Endothelial cell (in vitro differentiated cells): ENCODE measurements around the gene MN1. TPM values are rescaled to one million over a fixed set of nuclear protein-coding genes. Genes with fewer than 3 reads are reported as not detected.
"Not testable (repeated sequence)": the region's sequence is repeated elsewhere in the genome, so short reads cannot be mapped to it uniquely, and the experiment has no call there.

Experiments
- DNase-seq: peaks from one replicate; pipeline ENCODE4 v3.0.0; 2021; ENCODE audit warnings: low spot score
- H3K27ac Mint-ChIP-seq: one replicate; pipeline ENCODE4 v1.8.0; 2021; ENCODE audit warnings: mixed read lengths, inconsistent platforms; ENCODE audit not compliant: unreplicated experiment
- H3K27me3 Mint-ChIP-seq: one replicate; pipeline ENCODE4 v1.8.0; 2021; ENCODE audit warnings: mild to moderate bottlenecking, moderate library complexity, mixed read lengths, inconsistent platforms; ENCODE audit not compliant: unreplicated experiment
- H3K36me3 Mint-ChIP-seq: one replicate; pipeline ENCODE4 v1.8.0; 2021; ENCODE audit warnings: mild to moderate bottlenecking, low read depth, mixed read lengths, inconsistent platforms; ENCODE audit not compliant: unreplicated experiment
- H3K4me1 Mint-ChIP-seq: one replicate; pipeline ENCODE4 v1.8.0; 2021; ENCODE audit warnings: mild to moderate bottlenecking, mixed read lengths, inconsistent platforms; ENCODE audit not compliant: unreplicated experiment
- H3K4me3 Mint-ChIP-seq: one replicate; pipeline ENCODE4 v1.8.0; 2021; ENCODE audit warnings: mild to moderate bottlenecking, mixed read lengths, inconsistent platforms; ENCODE audit not compliant: unreplicated experiment
- H3K9me3 Mint-ChIP-seq: one replicate; pipeline ENCODE4 v1.8.0; 2021; ENCODE audit warnings: mixed read lengths, inconsistent platforms; ENCODE audit not compliant: unreplicated experiment
- total RNA-seq: library from RNA; stranded (reverse); fragmentation: NEBNext Ultra II Directional; extraction: Animal tissue kit (Norgen Biotek cat#: 25700); gene quantifications from one replicate; pipeline ENCODE4 v1.2.1, GENCODE V29; 2021; ENCODE audit not compliant: unreplicated experiment
- TF ChIP-seq, protein P1 (sequence below): fragments of 200-600 bp; sonication (generic); IDR thresholded peaks from one replicate; pipeline ENCODE4 v1.5.0; 2021; ENCODE audit warnings: antibody characterized with exemption; ENCODE audit not compliant: unreplicated experiment

MN1 gene
- total RNA-seq, 1 donor from 2014 or later, result 9.9 TPM

DNA sequence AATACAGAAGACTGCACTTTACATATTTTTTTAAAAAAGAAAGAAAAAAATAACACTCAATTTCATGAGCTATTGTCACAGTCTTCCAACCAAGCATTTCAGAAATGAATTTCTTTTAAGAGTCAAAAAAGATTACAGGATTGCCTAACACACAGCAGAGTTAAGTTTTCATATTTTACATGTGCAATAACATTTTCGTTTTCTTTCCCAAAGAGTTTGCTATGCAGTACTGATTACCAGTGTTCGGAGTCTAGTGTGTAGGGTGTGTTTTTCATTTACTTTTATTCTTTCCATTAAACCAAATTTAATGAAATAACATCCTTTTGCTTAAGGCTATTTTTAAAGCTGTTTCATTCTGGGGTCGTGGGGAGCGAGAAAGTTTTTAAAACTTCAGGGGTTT, 53.2 kb downstream of the MN1 start:
- no peak overlapping the region for H3K27ac Mint-ChIP-seq
- peaks cover 31% of the 10 kb centered on the region for H3K4me1 Mint-ChIP-seq

DNA sequence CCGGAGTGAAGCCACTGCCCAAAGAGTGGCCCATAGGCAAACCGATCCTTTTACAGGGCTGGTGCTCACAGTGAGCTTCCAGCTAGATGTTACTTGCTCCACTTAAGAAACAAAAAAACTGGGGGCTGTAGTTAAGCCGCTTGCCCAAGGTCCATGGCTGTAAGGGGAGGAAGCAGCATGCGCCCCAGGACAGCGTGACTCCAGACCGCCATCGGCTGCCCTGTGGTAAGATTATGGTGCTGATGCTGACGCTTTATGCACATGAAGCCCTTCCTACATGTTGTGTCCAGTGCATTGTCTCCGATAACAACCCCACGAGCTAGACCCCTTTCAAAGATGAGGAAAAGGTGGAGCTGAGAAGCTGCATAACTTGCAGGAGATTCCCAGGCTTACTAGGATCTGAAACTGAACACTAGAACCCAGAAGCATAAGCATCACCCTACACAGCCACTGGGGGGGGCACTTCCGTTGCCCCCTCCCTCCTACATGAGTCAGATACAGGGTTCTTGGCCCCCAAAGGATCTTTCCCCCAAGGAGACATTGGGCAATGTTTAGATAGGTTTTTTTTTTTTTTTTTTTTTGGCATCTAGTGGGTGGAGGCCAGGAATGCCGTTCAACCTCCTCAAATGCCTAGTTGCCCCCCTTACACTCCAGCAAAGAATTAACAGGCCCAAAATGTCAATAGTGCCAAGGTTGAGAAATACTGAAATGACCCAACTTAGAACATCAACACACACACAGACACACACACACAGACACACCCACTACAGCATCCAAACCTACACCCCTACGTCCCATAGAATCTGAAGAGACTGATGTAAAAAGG, 53.9 kb downstream of the MN1 start:
- no peak for DNase-seq
- H3K27ac Mint-ChIP-seq, result no peak overlapping the region
- TF ChIP-seq, protein P1, sequence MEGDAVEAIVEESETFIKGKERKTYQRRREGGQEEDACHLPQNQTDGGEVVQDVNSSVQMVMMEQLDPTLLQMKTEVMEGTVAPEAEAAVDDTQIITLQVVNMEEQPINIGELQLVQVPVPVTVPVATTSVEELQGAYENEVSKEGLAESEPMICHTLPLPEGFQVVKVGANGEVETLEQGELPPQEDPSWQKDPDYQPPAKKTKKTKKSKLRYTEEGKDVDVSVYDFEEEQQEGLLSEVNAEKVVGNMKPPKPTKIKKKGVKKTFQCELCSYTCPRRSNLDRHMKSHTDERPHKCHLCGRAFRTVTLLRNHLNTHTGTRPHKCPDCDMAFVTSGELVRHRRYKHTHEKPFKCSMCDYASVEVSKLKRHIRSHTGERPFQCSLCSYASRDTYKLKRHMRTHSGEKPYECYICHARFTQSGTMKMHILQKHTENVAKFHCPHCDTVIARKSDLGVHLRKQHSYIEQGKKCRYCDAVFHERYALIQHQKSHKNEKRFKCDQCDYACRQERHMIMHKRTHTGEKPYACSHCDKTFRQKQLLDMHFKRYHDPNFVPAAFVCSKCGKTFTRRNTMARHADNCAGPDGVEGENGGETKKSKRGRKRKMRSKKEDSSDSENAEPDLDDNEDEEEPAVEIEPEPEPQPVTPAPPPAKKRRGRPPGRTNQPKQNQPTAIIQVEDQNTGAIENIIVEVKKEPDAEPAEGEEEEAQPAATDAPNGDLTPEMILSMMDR, result no peak
- no peaks in the 10 kb centered on the region for H3K36me3 Mint-ChIP-seq
- H3K9me3 Mint-ChIP-seq, result no peaks in the 10 kb centered on the region
- peaks cover 35% of the 10 kb centered on the region for H3K4me1 Mint-ChIP-seq
- H3K27me3 Mint-ChIP-seq, result peaks cover 6% of the 10 kb centered on the region
- H3K4me3 Mint-ChIP-seq, result no peak overlapping the region

More for the DNA sequence above, 53.2 kb downstream of the MN1 start:
- Mint-ChIP-seq H3K9me3 (no peaks in the 10 kb centered on the region), H3K36me3 (no peaks in the 10 kb centered on the region), H3K4me3 (no peak overlapping the region), H3K27me3 (peaks cover 6% of the 10 kb centered on the region)
- DNase-seq, result no peak
- TF ChIP-seq, protein P1, result no peak

DNA sequence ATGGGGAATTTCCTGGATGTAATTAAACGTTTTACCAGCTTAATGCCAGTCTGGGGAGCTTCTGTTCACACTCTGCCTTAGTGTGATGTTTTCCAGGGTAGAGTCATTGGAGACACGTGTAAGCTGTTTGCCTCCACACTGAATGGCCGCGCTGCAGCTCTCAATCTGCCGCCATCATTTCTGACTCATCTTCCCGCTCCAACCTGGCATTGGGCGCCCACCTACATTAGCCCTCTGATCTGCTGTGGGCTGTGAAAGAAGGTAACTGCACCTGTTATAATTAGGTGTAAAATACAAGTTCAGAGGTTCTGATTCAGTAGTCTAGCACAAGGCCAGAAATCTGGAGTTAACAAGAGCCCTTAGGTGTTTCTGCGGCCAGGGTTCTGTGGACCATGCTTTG, 54.6 kb downstream of the MN1 start:
- Mint-ChIP-seq H3K36me3 (no peaks in the 10 kb centered on the region), H3K27ac (no peak overlapping the region), H3K9me3 (no peaks in the 10 kb centered on the region), H3K4me1 (peaks cover 41% of the 10 kb centered on the region), H3K4me3 (no peak overlapping the region), H3K27me3 (peaks cover 6% of the 10 kb centered on the region)
- TF ChIP-seq, protein P1, result no peak
- DNase-seq, result no peak

DNA sequence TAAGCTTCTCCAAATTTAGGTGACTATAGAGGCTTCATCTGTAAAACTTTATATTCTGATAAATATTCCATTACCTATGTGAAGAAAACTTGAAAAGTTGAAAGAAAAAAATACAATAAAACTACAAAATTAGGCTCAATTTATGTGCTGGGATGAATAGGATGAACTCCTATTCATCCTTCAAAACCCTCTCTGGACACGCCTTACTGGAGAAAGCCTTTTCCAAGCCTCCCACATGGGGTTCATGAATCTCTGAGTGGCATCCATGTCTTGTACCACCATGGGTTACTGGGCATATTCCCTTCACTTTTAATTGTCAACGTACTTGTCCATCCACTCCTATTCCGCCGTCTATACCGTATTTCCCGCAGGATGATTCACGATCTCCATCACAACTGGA, 55.7 kb downstream of the MN1 start:
- peaks cover 39% of the 10 kb centered on the region for H3K4me1 Mint-ChIP-seq

DNA sequence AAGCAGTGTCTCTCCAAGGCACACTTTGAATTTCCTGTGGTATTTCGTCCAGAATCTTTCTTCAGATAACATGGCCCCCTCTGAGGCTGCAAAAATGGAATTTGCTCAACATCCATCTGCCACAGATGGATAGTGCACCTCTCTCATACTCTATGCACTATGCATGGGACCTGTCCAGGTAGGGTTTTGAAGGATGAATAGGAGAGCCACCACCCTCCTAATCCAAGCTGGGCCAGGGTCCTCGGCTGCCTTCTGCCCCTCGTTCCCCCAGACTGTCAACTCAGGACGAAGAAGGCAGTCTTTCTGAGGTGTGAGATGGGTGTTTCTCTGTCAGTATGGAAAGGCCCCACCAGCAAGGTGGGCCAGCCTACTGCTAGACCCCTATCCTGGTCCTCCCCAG, 56.4 kb downstream of the MN1 start:
- Mint-ChIP-seq H3K36me3 (no peaks in the 10 kb centered on the region), H3K9me3 (no peaks in the 10 kb centered on the region), H3K27ac (no peak overlapping the region), H3K27me3 (peaks cover 6% of the 10 kb centered on the region), H3K4me3 (no peak overlapping the region), H3K4me1 (peaks cover 33% of the 10 kb centered on the region)
- DNase-seq, result no peak
- TF ChIP-seq, protein P1, result no peak

More for the DNA sequence above, 55.7 kb downstream of the MN1 start:
- Mint-ChIP-seq H3K27ac (no peak overlapping the region), H3K4me3 (no peak overlapping the region), H3K9me3 (no peaks in the 10 kb centered on the region), H3K27me3 (peaks cover 6% of the 10 kb centered on the region), H3K36me3 (no peaks in the 10 kb centered on the region)
- no peak for DNase-seq
- TF ChIP-seq, protein P1, result no peak

DNA sequence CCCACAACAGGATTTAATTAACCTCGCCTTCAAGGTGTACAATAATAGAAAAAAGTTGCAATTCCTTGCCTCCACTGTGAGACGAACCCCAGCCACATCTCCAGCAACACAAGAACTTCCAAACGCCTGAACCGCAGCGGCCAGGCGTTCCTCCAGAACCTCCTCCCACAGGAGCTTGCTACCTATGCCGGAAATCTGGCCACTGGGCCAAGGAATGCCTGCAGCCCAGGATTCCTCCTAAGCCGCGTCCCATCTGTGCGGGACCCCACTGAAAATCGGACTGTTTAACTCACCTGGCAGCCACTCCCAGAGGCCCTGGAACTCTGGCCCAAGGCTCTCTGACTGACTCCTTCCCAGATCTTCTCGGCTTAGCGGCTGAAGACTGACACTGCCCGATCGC, 57.5 kb downstream of the MN1 start:
- not testable (repeated sequence) for H3K27me3 Mint-ChIP-seq, H3K9me3 Mint-ChIP-seq, H3K27ac Mint-ChIP-seq, H3K4me3 Mint-ChIP-seq, DNase-seq, H3K36me3 Mint-ChIP-seq
- peaks cover 28% of the 10 kb centered on the region for H3K4me1 Mint-ChIP-seq
